ENCODE results near the gene ATP9B. TPM values are rescaled to one million over a fixed set of nuclear protein-coding genes. Genes with fewer than 3 reads are reported as not detected.

Gene ATP9B
- total RNA-seq, 1 donor from 2014 or later: 28.5 TPM

DNA sequence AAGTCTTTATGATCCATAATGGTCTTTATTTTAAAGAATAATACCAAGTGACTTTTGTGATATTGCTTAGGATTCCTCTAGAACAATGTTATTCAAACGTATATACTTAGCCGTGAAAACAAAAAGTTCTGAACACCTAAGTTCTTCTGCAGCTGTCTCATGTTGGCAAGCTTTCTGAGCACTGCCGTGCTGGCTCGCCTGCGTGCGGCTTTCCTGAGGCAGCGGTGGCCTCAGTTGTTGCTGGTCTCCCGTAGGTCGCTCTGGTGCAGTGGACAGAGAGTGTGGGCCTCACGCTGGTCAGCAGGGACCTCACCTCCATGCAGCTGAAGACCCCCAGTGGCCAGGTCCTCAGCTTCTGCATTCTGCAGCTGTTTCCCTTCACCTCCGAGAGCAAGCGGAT, 259.7 kb downstream of the ATP9B start:
- no peak for DNase-seq (ENCODE audit: low spot score)

DNA sequence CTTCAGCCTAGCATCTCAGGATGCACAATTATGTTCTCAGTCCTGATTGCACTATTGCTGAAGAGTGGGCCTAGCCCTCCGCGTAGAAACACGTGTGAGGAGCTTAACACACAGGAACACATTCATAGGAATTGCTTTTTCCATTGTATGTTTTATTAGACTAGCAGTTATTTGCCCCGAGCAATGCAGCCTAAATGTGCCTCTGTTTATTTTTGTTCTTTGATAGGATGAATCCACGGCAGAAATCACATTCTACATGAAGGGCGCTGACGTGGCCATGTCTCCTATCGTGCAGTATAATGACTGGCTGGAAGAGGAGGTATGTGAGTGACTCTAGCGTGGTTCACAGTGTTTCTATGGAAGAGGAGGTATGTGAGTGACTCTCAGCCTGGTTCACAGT, 260.6 kb downstream of the ATP9B start:
- DNase-seq (ENCODE audit: low spot score): no peak

DNA sequence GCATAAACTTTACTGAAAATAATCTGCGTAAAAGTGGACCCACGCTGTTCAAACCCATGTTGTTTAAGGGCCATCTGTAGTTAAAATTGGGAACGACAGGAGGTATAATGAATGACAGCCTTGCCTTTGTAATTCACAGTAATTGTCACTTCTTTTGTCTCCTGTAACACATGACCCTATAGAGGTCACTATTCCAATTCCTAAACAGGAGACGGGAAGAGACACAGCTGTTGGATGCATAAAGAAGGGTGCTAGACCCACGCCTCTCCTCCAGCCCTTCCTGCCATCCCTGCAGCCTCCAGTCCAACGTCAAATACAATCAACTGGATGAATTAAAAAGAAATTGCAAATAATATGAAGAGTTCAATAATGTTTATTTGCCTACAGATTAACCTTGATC, 263.5 kb downstream of the ATP9B start:
- no peak for DNase-seq (ENCODE audit: low spot score)

DNA sequence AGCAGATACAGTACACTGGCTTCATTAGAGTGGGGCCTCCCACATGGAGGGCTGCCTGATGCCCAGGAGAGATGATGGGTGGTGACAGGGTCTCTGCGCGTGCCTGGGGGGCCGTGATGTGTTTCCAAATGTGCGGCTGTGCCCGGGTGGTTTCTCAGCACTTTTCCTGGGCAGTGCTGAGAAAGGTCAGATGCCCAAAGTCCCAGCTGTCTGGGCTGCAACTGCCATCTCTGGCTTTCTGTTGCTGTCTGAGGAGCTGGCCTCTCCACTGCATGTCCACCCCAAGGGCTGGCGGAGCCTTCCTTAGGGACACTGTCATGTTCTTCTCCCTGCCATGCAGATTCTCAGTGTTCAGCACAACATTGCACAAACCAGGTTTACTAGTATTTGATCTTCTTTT, 263.9 kb downstream of the ATP9B start:
- DNase-seq (ENCODE audit: low spot score): no peak

DNA sequence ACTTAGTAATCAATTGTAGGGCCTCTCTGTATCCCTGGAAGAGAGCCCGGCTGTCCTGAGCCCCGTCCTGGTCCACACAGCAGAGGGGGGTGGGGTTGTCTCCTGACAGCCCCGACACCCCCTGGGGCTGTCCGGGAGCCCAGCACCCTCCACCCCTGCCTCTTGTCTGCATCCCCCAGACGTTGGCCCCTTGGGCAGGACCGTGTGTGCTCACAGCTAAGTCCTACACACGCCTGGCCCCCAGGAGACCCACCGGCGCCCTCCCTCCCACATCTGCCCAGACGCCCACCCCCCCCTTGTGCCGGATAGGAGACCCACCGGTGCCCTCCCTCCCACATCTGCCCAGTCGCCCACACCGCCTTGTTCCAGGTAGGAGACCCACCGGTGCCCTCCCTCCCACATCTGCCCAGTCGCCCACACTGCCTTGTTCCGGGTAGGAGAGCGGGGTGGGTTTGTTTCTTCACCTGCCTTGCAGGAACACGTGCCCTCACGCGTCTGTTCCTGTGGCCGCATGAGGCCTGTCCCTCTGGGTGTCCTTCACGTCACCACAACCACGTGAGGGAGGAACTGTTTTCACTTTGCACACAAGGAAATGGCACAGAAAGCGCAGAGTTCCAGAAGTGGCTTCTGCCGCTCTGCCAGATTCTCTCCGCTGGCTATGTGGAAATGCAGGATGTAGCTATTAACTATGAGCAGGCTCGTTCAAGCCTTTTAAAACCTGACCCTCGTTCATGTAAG, 265.5 kb downstream of the ATP9B start:
- no peak for DNase-seq (ENCODE audit: low spot score)

DNA sequence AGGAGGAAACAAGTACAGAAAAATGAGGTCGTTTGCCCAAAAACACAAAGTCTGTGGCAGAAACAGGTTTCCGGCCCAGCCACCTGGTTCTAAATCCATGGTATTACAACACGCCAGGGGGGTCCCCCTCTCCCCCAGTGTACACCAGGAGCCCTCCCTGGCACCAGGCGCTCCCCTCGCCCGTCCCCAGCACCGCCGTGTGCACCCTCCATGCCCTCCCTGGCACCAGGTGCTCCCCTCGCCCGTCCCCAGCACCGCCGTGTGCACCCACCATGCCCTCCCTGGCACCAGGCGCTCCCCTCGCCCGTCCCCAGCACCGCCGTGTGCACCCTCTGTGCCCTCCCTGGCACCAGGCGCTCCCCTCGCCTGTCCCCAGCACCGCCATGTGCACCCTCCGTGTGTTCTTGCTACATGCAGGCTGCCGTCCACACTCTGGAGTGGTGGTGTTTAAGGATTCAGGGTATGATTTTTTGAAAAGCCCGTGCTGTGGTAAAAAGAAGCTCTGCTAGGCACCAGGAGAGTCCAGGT, 266.7 kb downstream of the ATP9B start:
- DNase-seq (ENCODE audit: low spot score): no peak

DNA sequence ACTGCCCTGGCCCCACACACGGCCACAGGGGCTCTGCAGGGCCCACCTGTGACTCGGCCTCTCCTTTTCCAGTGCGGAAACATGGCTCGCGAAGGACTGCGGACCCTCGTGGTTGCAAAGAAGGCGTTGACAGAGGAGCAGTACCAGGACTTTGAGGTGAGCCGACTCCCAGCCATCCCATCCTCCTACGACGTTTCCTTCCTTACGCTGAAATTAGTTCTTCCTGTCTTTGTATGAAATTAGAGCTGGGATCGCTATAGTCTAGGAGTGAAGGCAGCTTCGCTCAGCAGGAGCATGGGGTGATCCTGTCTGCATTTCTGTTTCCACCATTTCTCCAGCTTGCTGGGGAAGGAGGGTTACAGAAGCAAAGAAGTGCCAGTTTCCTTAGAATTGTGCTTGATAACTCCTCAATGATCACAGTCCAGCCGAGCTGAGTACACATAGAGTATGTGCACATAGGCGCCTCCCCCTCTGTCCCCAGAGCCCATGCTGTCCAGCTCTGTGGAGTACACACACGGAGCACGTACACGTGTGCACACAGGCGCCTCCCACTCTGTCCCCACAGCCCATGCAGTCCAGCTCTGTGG, 267.5 kb downstream of the ATP9B start:
- DNase-seq (ENCODE audit: low spot score): no peak

DNA sequence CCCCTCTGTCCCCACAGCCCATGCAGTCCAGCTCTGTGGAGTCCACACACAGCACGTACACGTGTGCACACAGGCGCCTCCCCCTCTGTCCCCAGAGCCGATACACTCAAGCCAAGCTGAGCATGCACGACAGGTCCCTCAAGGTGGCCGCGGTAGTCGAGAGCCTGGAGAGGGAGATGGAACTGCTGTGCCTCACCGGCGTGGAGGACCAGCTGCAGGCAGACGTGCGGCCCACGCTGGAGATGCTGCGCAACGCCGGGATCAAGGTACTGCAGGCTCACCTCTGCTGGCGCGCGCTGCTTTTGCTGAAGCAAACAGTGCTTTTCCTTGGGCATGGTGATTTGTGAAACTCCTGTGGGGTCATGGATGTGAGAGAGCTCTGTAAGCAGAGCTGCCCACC, 268.0 kb downstream of the ATP9B start:
- no peak for DNase-seq (ENCODE audit: low spot score)

DNA sequence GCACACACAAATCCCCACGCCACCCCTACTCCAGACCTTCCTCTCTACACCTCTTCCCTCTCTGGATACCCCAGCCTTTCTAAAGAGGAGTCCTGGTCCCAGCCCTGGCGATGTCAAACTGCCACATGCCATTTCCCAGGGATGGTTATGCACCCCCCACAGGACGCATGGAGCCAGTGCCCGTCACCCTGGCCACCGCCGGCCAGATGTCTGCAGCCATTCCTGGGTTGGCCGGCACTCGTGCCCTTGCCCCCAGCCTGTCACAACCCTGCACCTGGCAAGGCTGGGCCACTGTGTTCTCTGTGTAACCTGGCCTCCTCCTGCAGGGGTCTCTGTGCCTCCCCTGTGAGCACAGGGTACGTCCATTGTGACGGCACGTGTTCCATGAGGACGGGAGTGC, 268.4 kb downstream of the ATP9B start:
- DNase-seq (ENCODE audit: low spot score): no peak

DNA sequence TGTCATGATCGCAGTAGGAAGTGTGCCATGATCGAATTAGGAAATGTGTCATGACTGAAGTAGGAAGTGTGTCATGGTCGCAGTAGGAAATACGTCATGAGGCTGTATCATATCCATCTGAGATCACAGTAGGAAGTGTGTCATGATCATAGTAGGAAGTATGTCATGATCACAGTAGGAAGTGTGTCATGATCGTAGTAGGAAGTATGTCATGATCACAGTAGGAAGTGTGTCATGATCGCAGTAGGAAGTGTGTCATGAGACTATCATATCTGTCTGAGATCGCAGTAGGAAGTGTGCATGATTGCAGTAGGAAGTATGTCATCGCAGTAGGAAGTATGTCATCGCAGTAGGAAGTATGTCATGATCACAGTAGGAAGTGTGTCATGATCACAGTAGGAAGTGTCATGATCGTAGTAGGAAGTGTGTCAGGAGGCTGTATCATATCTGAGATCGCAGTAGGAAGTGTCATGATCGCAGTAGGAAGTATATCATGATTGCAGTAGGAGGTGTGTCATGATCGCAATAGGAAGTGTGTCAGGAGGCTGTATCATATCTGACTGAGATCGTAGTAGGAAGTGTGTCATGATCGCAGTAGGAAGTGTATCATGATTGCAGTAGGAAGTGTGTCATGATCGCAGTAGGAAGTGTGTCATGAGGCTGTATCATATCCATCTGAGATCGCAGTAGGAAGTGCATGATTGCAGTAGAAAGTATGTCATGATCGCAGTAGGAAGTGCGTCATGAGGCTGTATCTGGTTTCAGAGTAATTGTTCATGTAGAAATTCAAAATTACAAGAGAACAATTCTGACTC, 270.1 kb downstream of the ATP9B start:
- DNase-seq (ENCODE audit: low spot score): no peak

DNA sequence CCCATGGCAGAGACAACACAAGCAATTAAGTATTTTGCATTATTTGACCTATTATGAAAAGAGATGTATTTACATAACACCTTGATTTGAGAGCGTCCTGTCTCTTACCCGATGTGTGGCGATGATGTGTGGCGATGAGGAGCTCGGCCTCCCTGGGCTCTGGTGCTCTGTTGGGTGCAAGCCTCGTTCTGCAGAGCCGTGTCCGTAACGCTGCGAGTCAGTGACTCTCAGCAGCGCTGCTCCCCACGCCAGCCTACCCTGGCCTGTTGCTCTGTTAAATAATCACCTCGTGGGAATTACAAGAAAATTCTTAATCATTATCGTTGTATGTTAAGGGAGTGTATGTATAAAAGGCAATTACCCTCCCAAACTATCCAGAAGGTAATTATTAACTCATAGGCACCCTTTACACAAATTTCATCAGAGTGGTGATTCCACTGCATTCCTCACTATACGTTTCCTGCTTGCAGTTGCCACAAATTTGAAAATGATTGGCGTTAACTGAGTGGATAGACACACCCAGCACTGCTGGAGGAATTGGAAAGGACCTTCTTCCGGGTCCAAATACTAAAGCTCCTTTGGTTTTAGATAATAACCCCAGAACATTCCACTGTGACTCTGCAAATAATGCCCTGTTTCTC, 274.5 kb downstream of the ATP9B start:
- no peak for DNase-seq (ENCODE audit: low spot score)

DNA sequence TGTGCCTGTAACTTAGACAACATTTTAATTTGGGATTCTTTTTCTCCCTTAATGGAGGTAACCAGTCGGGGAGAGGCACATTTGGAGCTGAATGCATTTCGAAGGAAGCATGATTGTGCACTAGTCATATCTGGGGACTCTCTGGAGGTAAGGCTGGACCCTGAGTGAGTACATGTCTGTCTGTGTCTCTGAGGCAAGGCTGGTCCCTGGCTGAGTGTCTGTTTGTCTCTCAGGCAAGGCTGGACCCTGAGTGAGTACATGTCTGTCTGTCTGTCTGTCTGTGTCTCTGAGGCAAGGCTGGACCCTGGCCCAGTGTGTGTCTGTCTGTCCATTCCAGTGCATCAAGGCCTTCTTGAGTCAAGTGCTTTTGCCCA, 275.0 kb downstream of the ATP9B start:
- no peak for DNase-seq (ENCODE audit: low spot score)

DNA sequence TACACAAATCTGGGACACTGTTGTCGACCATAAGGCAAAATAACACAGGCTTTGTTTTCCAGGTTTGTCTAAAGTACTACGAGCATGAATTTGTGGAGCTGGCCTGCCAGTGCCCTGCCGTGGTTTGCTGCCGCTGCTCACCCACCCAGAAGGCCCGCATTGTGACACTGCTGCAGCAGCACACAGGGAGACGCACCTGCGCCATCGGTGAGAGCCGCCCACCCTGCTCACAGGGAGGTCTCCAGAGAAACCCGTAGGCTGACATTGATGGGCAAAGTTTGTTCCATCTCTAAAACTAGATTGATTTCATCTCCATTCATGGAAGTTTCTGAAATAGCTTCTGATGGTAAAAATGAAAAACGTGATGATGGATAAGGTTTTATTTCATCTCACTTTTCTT, 276.2 kb downstream of the ATP9B start:
- DNase-seq (ENCODE audit: low spot score): no peak

DNA sequence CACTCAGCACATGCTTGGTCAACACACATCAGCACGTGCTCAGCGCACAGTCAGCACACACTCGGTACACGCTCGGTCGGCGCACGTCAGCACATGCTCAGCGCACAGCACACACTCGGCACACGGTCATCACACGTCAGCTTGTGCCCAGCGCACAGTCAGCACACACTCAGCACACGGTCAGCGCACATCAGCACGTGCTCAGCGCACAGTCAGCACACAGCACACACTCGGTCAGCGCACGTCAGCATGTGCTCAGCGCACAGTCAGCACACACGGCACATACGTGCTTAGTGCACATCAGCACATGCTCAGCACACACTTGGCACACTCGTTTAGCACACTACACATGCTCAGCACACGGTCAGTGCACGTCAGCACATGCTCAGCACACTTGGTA, 276.8 kb downstream of the ATP9B start:
- no peak for DNase-seq (ENCODE audit: low spot score)

DNA sequence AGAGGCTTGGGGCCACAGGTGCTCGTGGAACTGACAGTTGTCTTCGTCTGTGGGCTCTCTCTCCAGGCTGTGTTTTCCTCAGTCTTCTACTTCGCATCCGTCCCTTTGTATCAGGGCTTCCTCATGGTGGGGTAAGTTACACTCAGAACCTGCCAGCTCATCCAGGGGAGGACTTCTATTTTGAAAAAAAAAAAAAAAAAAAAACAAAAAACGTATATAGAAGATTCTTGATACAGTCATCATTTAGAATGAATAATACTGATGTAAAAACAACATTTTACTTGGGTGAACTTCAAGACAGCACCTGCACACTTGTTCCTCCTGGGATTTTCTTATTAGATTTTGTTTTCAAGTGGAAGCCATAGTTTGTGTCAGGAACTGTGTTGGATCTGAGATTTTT, 278.9 kb downstream of the ATP9B start:
- DNase-seq (ENCODE audit: low spot score): no peak

DNA sequence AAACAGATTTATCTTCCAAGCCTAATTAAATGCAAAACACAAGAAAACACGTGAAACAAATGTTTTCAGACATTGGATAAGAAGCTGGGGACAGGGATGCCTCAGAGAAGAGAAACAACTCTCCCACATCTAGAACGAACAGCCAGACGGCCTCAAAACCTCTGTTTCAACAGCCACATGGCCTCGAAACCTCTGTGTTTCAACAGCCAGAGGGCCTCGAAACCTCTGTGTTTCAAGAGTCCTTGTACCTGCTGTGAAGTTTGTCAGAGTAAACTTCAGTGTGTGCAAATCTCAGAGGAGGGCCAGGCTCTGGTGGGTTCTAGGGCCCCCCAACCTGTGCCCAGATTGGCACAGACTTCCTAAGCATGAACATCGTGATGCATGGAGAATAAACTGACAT, 283.2 kb downstream of the ATP9B start:
- no peak for DNase-seq (ENCODE audit: low spot score)

DNA sequence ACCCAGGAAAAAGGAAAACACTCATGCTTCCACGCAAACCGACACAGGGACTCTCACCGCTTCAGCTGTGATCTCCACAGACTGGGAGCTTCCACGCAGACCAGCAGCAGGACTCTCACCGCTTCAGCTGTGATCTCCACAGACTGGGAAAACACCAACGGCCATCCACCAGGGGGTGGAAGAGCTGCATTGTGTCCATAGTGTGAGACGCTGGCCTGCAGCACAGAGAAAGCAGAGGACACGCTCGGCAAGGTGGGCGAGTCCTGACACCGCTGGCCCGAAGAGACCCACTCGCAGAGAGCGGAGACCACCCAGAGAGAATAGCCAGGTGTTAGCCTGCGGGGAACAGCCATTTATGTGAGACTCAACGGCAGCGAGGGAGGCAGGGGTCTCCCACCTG, 284.1 kb downstream of the ATP9B start:
- DNase-seq (ENCODE audit: low spot score): no peak

DNA sequence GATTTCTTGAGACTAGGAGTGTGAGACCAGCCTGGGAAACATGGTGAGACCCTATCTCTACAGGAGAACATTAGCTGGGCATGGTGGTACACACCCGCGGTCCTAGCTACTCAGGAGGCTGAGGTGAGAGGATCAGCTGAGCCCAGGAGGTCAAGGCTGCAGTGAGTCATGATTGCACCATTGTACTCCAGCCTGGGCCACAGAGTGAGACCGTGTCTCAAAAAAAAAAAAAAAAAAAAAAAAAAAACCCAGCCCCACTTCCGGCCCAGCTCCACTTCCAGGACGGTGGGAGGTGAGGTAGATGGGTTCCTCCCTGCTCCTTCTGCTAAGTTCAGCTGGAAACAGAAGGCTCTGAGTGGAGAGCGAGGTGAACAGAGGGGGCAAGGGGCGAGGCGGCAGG, 285.2 kb downstream of the ATP9B start:
- no peak for DNase-seq (ENCODE audit: low spot score)

DNA sequence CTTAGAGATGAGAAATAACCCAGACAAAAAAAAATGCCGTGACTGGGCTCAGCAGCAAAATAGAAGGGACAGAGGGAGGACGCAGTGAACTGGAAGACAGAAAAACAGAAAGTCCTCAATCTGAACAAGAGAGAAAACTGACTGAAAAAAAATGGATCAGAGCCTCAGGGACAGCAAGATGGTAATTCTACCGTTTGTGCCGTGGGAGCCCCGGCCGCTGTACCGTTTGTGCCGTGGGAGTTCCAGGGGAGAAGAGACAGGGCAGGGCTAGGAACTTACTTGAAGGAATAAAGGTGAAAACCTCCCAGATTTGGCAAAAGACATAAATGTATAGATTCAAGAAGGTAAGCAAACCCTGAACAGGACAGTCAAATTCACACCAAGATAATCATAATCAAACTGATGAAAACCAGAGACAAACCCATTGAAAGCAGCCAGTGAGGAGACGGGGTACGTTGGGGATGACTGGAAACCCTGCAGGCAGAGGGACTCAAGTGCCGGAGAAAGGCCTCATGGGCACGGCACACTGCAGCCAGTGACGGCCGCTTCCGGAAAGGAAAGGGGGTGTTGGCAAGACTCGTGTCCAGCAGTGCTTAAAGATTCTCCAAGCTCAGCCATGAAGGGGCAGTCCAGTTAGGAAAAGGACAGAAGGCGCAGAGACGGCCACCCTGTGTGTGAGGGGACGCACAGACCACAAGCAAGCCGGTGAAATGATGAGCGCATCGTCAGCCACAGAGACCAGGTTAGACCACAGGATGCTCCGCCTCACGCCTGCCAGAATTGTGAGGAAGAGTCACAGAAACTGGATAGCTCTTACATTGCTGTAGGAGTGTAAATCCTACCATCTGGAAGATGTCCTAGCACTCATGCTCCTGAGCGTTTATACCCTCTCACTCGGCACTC, 286.5 kb downstream of the ATP9B start:
- DNase-seq (ENCODE audit: low spot score): no peak

DNA sequence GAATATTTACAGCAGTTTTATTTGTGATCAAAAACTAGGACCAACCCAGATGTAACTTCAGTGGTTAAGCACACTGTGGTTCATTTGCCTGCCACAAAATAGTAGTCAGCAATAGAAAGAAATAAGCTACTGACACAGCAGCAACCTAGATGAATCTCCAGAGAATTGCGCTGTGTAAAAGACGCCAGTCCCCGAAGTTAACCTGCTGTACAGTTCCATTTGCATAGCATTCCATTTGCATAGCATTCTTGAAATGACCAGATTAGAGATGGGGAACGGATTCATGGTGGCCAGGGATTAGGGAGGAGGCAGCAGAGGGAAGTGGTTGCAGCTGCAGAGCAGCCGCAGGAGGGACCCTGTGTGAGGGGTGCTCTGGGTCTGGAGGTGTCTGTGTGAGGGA, 287.2 kb downstream of the ATP9B start:
- DNase-seq (ENCODE audit: low spot score): no peak

DNA sequence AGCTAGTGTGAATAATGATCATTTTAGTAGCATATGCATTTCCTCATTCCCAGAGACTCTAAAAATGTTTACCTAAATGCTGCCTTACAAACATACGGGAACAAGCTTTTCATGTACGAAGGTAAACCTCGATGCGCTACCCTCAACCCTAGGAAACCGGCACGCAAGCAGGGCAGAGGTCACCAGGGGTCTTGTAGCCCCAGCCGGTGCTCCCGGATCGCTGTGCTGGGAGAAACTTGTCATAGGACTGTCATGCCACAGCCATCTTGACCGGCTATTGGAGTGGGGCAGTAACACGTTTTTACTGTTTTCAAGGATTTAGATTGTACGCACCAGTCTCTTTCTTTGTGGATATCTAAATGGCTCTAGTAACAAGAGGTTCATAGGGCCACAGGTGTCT, 291.7 kb downstream of the ATP9B start:
- no peak for DNase-seq (ENCODE audit: low spot score)

All from mucosa of gallbladder (tissue), 1 donor.